CD4-positive, alpha-beta T cell treated with Interleukin-17A for 4 hours (primary cell): Measurements from ENCODE around the gene CTXND1.
"Not testable (repeated sequence)": the region's sequence is repeated elsewhere in the genome, so short reads cannot be mapped to it uniquely, and the experiment has no call there.

Experiments used
- DNase-seq: peaks from one replicate; pipeline ENCODE4 v3.0.0-alpha.2; 2020; ENCODE audit warnings: mixed read lengths

Gene CTXND1

GRCh38 chr15:80156176-80156720, 95.8 kb downstream of the CTXND1 start:
- DNase-seq: no peak

GRCh38 chr15:80155378-80156175, 96.4 kb downstream of the CTXND1 start:
- not testable (repeated sequence) for DNase-seq

- no peak for DNase-seq
These were observed 97.0 kb downstream of the CTXND1 start for GRCh38 chr15:80155001-80155377.

GRCh38 chr15:80154336-80154735, 97.7 kb downstream of the CTXND1 start:
- no peak for DNase-seq

GRCh38 chr15:80153900-80154299, 98.1 kb downstream of the CTXND1 start:
- no peak for DNase-seq

- DNase-seq: peak; percentile 57
These were observed 98.8 kb downstream of the CTXND1 start, which contains the start of gene FAH for GRCh38 chr15:80152896-80153876. Gene FAH, plus strand, starts transcription at chr15:80152999. Its CDS starts 56 bp downstream, at chr15:80153055.

- DNase-seq: peak; percentile 99
These were observed 99.7 kb downstream of the CTXND1 start for GRCh38 chr15:80152180-80152895.

GRCh38 chr15:80151576-80151975, 100.4 kb downstream of the CTXND1 start:
- no peak for DNase-seq

- DNase-seq: no peak
These were observed 100.9 kb downstream of the CTXND1 start for GRCh38 chr15:80151148-80151547.
